COLO668 (cell line): ENCODE measurements around the gene MLH1.
"Not testable (repeated sequence)": the region's sequence is repeated elsewhere in the genome, so short reads cannot be mapped to it uniquely, and the experiment has no call there.

Experiments used
- DNase-seq: peaks from one replicate; lab custom pipeline; 2025; ENCODE audit not compliant: unreplicated experiment; lab: John Stamatoyannopoulos, UW

Gene MLH1

DNA sequence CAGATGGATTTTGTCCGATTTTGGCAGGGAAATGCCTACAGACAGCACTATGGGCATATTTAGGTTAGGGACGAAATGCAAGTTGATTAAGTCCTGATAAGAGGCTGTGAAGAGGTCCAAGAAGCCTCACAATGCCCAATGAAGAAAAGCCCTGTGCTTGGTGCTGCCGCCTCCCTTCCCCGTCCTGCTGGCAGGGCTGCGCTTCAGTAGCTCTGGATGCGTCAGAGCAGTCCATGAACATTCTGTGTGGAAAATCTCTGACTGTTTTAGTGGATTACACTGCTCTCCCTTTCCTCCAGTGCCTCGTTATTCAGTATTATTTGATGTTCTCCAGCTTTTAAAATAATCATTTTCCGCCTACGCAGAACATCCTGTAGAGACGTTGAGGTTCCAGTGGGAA, 39.6 kb downstream of the MLH1 start:
- DNase-seq: no peak

DNA sequence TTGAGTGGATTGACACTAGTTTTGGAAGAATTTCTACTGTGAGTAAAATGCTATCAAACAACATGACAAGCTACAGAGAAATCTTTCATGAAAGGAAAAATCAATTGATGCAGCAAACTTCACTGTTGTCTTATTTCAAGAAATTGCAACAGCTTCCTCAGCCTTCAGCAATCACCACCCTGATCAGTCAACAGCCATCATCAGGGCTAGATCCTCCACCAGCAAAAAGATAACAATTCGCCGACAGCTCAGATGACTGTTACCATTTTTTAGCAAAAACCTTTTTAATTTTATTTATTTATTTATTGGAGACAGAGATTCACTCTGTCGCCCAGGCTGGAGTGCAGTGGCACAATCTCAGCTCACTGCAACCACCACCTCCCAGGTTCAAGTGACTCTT, 44.0 kb downstream of the MLH1 start:
- DNase-seq: no peak

DNA sequence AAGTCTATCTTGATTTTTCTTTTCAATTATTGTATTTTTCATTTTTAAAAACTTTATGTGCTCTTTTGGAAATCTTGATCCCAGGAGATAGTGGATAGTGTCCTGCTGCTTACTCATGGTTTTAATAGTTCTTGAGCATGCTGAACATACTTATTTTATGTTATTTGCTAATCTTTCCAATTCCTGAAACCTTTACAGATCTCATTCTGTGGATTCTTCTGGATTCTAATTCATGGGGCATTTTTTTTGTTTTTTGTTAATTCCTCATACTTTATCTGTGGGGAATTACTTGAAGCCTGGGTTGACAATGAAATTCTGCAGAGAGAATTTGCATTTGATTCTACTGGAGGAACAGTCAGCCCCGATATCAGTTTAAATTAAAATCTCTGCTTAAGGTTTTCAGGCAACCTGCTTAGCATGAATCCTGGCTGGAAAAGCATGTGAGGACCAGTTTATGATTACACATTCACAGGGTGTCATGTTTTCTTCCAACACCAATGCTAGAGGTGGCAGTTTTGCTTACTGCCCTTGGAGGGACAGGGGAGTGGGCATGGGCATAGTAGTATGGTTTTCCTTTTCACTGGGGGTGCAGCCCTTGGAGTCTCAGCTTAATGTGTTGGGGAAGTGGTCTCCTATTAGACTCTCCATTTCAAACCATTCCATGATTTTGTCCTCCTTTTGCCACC, 46.0 kb downstream of the MLH1 start:
- no peak for DNase-seq

DNA sequence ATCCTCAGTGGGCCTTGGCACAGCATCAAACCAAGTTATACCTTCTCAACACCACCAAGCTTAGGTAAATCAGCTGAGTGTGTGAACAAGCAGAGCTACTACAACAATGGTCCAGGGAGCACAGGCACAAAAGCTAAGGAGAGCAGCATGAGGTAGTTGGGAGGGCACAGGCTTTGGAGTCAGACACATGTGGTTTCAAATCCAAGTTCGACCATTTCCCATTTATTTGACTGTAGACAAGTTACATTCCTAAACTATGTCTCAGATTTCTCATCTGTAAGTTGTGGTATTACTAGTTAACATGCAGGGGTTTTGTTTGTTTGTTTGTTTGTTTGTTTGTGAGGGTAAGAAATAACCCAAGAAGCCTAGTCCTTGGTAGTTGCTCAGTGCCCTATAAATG, 46.9 kb downstream of the MLH1 start:
- DNase-seq: no peak

DNA sequence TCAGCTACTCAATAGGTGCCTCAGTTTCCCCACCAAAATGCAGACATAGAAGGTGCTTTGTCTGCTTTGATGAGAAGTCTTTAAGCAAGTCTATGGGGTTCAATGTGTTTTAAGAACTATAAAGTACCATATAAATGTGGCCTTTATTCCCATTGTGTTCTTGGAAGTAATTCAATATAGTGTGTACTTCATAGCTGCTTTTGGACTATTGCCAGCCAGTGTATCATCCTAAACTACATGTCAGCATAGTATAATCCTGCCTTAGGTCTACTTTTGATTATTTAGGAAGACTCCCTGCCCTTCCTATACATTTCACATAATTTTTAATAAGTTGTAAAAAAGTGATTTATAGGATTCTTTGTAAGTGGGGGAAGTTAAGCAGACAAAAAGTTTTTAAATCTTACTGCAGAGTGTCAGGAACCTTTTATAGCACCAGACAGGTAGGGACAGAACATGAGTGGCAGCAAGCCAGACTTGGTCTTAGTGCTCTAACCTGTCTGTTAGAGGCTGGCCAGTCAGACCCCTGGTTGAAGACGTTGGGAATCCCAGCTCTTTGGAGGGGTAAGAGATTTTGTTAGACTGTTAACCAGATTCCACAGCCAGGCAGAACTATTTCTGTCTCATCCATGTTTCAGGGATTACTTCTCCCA, 48.4 kb downstream of the MLH1 start:
- DNase-seq: no peak

DNA sequence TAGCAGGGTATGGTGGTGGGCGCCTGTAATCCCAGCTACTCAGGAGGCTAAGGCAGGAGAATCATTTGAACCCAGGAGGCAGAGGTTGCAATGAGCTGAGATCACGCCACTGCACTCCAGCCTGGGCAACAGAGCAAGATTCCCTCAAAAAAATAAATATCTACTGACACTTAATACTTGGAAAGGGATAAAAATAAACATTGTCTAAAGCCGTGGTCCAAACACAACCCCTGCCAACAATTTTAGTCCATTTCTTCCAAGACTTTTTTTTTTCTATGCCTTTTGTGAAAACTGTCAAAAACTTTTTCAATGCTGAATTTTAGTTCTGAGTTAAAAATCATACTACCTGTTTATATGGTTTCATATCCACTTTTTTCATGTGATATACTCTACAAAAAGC, 49.4 kb downstream of the MLH1 start:
- not testable (repeated sequence) for DNase-seq

DNA sequence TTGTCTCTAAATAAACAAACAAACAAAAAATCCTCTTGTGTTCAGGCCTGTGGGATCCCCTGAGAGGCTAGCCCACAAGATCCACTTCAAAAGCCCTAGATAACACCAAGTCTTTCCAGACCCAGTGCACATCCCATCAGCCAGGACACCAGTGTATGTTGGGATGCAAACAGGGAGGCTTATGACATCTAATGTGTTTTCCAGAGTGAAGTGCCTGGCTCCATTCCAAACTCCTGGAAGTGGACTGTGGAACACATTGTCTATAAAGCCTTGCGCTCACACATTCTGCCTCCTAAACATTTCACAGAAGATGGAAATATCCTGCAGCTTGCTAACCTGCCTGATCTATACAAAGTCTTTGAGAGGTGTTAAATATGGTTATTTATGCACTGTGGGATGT, 57.0 kb downstream of the MLH1 start:
- peak; percentile 9 for DNase-seq

DNA sequence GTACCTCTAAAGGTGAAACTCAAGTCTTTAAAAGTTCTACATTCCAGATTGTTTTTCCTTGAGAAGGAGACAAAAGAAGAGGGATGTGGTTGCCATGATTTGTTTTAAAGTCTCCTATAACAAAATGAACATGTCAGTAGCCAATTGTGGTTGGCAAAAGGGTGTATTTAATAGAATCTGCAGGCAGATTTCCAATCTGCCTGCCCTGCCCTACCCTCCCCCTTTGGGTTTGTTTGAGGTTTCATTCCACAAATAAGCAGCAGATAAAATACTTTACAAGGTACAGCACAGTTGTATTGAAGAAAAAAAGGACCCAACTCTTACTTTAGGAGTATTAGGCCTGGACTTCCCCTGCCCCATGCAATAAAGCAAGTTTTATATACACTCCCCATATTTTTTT, 59.5 kb downstream of the MLH1 start:
- DNase-seq: no peak

DNA sequence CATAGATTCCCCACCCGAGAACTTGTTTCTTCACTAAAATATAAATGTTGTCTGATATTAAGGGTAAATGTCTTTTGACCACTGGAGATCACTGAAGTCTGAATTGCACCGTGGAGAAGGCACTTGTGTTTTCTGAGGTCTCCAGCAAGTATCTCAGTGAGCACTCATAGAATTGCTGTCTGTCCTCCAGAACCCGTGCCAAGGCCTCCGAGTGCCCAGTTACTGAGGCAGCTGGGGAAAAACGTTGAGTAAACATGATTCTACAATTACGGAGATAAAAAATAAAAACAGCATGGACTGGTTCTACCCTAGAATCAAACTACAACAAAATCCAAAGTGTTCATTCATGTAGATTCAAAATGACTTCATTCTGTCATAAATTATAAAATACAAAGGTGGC, 60.0 kb downstream of the MLH1 start:
- no peak for DNase-seq

DNA sequence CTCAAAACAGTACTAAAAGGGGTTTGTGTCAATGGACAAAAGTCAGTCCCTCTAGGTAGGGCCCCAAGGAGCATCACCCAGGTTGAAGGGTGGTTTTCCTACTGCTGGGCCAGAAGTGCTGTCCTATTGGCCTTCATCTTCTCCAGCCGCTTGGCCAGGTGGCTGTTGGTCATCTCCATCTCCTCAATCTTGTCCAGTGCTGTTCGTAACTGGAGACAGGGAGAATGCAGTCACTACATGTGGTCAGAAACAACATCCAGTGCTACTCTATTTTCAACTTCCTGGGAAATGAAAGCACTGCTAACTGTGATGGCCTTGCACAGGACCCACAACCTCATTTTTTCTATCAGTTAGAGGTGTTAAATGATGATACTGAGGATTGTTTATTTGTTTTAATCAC, 60.4 kb downstream of the MLH1 start:
- DNase-seq: no peak

DNA sequence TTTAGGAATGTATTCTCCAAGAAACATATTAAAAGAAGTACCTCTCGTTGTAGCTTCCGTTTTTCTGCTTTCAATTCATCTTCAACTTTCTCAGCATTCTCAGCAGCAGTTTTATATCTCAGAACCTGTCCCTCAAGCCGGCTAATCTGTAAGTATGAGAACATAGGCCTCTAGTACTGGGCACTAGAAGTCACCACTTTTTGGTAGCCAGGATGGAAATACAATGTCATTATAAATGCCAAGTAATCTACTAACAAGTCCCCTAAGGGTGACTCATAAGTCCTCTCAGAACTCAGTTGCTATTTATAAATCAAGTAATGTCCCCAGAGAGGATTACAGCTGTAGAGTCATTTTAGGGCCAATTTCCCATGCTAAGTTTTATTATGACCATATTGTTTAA, 61.1 kb downstream of the MLH1 start:
- DNase-seq: no peak

DNA sequence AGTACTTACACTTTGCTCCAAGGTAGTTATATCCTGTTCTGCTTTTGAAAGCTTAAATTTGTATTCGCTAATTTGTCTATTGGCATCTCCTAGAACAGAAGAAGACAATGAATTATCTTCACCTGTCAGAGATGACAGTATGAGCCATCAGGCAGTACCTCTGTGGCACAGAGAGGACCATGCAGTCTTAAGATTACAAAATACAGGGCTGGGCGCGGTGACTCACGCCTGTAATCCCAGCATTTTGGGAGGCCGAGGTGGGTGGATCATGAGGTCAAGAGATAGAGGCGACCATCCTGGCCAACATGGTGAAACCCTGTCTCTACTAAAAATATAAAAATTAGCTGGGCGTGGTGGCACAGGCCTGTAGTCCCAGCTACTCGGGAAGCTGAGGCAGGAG, 61.8 kb downstream of the MLH1 start:
- DNase-seq: not testable (repeated sequence)

DNA sequence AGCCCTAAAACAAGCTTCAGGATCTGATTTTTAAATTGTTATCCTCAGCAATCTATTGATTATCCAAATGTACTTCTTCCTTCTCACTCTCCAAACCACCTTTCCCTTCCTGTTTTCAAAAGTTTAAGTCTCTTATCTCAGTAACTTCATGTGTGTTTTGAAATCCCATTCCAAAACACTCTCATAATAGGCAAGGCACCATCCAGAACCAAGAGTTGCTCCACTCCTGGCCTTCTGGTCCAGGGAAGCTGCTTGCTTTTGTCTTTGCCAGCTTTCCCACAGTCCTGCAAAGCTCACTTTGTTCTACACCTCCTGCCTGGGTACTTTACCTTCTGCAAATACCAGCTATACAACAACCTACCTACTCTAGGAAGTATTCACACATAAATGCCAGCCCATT, 63.5 kb downstream of the MLH1 start:
- no peak for DNase-seq

DNA sequence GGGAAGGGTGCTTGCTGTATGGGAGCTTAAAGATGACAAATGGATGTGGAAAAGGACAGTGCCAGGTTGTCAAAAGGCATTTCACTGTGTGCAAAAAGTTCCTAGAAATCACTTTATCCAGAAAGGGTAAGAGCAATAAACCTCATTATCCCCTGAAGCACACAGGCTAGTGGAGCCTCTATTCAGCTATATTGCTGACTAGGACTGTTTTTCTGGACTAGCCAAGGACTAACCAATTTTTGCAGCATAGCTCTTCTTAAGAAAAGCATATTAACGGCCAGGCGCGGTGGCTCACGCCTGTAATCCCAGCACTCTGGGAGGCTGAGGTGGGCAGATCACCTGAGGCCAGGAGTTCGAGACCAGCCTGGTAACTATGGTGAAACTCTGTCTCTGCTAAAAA, 64.8 kb downstream of the MLH1 start:
- no peak for DNase-seq

DNA sequence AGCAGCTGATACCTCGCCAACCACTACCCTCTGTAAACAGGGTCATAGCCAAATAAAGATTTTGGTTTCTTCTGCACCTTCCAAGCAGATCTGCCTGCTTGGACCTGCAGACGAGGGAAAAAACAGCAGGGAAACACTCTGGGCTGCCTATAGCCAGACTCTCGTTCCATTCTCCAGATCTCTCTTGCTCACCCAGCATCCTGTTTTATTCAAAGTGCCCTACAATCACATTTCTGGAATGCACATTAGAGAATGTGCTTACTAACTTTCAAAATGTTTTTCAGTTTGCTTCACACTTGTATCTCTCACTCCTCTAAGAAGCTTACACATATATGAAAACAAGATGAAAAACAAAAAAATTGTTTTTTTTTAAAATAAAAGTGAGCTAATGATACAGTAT, 71.4 kb downstream of the MLH1 start:
- DNase-seq: no peak

DNA sequence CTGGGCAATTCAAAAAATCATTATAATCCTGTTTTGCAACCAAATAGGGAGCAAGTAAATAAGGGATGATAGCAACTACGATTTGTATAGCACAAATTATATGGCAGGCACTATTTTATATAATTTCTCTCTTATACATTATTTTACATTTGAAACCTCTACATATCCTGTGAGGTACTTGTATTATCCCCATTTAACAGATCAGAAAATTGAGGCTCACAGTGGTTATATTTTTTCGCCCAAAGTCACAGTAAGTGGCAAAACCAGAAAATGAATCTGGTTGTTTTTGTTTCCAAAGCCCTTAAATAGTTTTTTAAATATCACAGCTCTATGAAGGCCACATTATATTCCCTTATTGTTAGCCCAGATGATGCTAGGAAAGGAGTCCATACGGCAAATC, 74.3 kb downstream of the MLH1 start:
- DNase-seq: no peak

DNA sequence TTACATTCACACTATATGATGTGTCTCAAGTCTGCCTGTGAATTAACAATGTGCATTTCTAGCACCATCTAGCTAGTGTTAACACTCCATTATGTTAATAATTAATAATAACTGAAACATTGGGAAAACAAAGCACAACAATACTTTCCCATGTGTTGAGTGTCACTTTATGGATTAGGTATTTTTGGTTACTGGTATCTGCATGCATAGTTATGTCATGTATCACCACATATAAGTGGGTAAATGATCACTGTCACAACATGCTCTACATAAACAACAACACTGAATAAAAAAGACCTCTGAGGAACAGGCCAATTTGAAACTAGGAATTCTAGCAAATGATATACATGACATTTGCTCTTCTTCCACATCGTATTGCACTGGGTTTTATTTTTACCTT, 74.7 kb downstream of the MLH1 start:
- no peak for DNase-seq

DNA sequence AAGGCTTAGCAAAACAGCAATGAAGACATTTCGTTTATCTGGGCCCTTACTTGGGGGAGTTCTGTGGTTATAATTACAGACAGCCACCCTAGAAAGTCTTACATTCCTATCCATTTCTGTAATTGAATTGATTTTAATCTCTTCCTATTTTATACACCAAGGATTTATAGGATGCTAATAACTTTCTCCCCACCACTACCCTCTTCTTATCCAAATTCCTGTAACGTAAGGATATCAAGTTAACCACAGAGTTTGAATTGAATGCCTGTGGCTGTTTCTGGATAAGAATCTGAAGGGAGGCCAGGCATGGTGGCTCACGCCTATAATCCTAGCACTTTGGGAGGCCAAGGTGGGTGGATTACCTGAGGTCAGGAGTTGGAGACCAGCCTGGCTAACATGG, 78.6 kb downstream of the MLH1 start:
- no peak for DNase-seq

DNA sequence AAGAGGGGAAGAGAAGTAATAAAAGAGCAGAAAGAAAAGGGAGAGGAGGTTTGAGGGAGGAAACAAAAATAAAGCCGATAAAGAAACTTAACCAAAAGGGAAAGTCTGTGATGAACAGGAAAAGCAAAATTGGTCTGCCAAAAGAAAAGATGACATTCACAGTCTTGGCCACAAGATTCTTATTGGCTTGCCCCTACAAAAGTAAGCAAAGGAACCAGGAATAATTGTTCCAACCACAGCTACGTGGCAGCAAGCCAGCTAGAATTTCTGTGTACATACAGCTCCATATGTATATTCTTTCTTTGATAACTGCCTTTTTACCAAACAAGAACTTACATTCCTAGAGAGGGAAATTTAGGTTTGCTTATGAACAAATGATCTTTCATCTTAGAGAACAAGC, 79.6 kb downstream of the MLH1 start:
- DNase-seq: no peak

DNA sequence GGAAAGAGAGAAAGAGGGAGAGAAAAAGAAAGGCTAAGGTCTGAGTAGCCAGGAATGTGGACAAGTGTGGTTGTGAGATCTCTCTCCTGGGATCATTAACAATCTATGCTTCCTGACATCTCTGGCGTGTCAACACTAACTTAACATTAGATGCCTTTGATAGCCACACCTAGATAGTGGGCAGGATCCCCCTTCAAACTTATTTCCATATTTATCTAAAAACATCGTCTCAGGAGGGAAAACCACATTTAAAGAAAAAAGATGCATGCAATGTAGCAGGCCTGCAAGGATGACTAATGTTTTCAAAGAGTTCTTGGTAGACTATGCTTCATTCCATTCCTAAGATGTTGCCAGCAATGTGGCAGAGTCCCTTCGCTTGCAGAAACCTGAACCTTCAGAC, 80.9 kb downstream of the MLH1 start:
- no peak for DNase-seq

DNA sequence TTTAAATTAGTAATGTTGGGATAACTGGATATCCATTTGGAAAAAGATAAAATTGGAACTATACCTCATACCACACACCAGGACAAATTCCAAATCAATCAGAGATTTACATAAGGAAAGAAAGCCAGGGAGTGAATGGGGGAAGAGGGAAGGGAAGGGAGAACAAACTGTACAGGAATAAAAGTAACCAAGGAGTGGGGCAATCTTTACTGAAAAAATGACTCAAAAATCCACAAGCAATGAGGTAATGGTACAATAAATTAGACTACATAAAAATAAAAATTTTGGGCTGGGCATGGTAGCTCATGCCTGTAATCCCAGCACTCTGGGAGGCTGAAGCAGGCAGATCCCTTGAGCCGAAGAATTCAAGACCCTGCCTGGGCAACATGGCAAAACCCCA, 82.6 kb downstream of the MLH1 start:
- DNase-seq: no peak

DNA sequence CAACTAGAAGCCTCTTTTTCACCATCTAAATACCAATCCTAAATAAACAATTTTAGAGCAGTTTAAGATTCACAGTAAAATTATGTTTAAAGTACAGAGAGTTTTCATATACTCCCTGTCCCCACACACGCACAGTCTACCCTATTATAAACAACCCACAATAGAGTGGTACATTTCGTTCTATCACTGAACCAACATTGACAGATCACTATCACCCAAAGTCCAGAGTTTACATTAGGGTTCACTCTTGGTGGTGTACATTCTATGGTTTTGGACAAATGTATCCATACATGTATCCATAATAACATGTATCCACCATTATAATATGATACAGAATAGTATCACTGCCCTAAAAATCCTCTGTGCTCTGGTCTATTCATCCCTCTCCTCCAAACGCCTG, 89.0 kb downstream of the MLH1 start:
- no peak for DNase-seq

DNA sequence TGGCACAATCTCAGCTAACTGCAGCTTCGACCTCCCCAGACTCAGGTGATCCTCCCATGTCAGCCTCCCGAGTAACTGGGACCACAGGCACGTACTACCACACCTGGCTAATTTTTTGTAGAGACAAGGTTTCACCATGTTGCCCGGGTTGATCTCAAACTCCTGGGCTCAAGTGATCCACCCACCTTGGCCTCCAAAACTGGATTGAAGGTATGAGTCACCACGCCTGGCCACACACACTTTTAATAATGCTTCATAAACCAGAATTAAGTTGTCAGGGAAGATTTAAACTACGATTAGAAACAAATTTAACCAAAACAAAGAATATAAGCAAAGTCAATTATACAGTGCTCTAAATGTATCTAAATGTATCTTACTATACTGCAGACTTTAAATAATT, 93.6 kb downstream of the MLH1 start:
- no peak for DNase-seq
